Measurements from ENCODE around the gene LRRN4.

The LRRN4 gene

GRCh38 chr20:6053064-6053775 is 640 bp downstream of the LRRN4 start:
- TF ChIP-seq CTCF (IDR thresholded peaks at IDR 0.05; ENCODE audit: low read depth, low read length): no peak
- TF ChIP-seq EZH2phosphoT487 (IDR thresholded peaks at IDR 0.05; ENCODE audit: low read depth): no peak
- Histone ChIP-seq H3K9ac (ENCODE audit: low read length) (no peak overlapping the region), H3K27me3 (ENCODE audit: low read depth, low read length) (0 out of 2 replicates have a peak, but pooled peaks cover 2% of the 10 kb centered on the region), H3K4me3 (ENCODE audit: low read length) (no peak overlapping the region), H3K36me3 (replicated peaks; ENCODE audit: low read depth, low read length) (no peaks in the 10 kb centered on the region), H3K4me2 (ENCODE audit: low read length) (no peak overlapping the region), H4K20me1 (ENCODE audit: insufficient read depth, low read length) (no peaks in the 10 kb centered on the region), H3K4me1 (ENCODE audit: low read length) (no peaks in the 10 kb centered on the region), H3K9me3 (ENCODE audit: insufficient read depth, low read length) (no peaks in the 10 kb centered on the region), H2AFZ (ENCODE audit: low read depth, low read length) (no peak overlapping the region), H3K27ac (ENCODE audit: low read length) (no peak overlapping the region), H3K79me2 (ENCODE audit: low read length) (no peaks in the 10 kb centered on the region)

- H3K4me3 ChIP-seq (ENCODE audit: low read length): no peak overlapping the region
- no peaks in the 10 kb centered on the region for H3K4me1 ChIP-seq (ENCODE audit: low read length)
- H3K27ac ChIP-seq (ENCODE audit: low read length): no peak overlapping the region
- no peak overlapping the region for H3K4me2 ChIP-seq (ENCODE audit: low read length)
- no peaks in the 10 kb centered on the region for H3K79me2 ChIP-seq (ENCODE audit: low read length)
- TF ChIP-seq CTCF (IDR thresholded peaks at IDR 0.05; ENCODE audit: low read depth, low read length) (no peak), EZH2phosphoT487 (IDR thresholded peaks at IDR 0.05; ENCODE audit: low read depth) (no peak)
- H4K20me1 ChIP-seq (ENCODE audit: insufficient read depth, low read length): no peaks in the 10 kb centered on the region
- H2AFZ ChIP-seq (ENCODE audit: low read depth, low read length): no peak overlapping the region
- H3K36me3 ChIP-seq (replicated peaks; ENCODE audit: low read depth, low read length): no peaks in the 10 kb centered on the region
- H3K9me3 ChIP-seq (ENCODE audit: insufficient read depth, low read length): no peaks in the 10 kb centered on the region
- 0 out of 2 replicates have a peak, but pooled peaks cover 2% of the 10 kb centered on the region for H3K27me3 ChIP-seq (ENCODE audit: low read depth, low read length)
- no peak overlapping the region for H3K9ac ChIP-seq (ENCODE audit: low read length)
Observed at GRCh38 chr20:6051505-6051904, 2.4 kb downstream of the LRRN4 start.

GRCh38 chr20:6048391-6048790 is 5.5 kb downstream of the LRRN4 start:
- Histone ChIP-seq H3K4me1 (ENCODE audit: low read length) (no peaks in the 10 kb centered on the region), H3K4me2 (ENCODE audit: low read length) (no peak overlapping the region), H3K27ac (ENCODE audit: low read length) (no peak overlapping the region), H3K79me2 (ENCODE audit: low read length) (no peaks in the 10 kb centered on the region), H3K9ac (ENCODE audit: low read length) (no peak overlapping the region), H3K27me3 (ENCODE audit: low read depth, low read length) (0 out of 2 replicates have a peak, but pooled peaks cover 2% of the 10 kb centered on the region), H4K20me1 (ENCODE audit: insufficient read depth, low read length) (no peaks in the 10 kb centered on the region), H3K36me3 (replicated peaks; ENCODE audit: low read depth, low read length) (no peaks in the 10 kb centered on the region), H3K4me3 (ENCODE audit: low read length) (no peak overlapping the region), H3K9me3 (ENCODE audit: insufficient read depth, low read length) (no peaks in the 10 kb centered on the region), H2AFZ (ENCODE audit: low read depth, low read length) (no peak overlapping the region)
- no peak for TF ChIP-seq EZH2phosphoT487 (IDR thresholded peaks at IDR 0.05; ENCODE audit: low read depth)

- H3K27ac ChIP-seq (ENCODE audit: low read length): no peak overlapping the region
- peaks cover 9% of the 10 kb centered on the region for H3K36me3 ChIP-seq (replicated peaks; ENCODE audit: low read depth, low read length)
- H4K20me1 ChIP-seq (ENCODE audit: insufficient read depth, low read length): no peaks in the 10 kb centered on the region
- no peak overlapping the region for H3K4me2 ChIP-seq (ENCODE audit: low read length)
- TF ChIP-seq CTCF (IDR thresholded peaks at IDR 0.05; ENCODE audit: low read depth, low read length): no peak
- TF ChIP-seq EZH2phosphoT487 (IDR thresholded peaks at IDR 0.05; ENCODE audit: low read depth): no peak
- no peaks in the 10 kb centered on the region for H3K79me2 ChIP-seq (ENCODE audit: low read length)
- no peak overlapping the region for H3K4me3 ChIP-seq (ENCODE audit: low read length)
- H3K9ac ChIP-seq (ENCODE audit: low read length): no peak overlapping the region
- H3K4me1 ChIP-seq (ENCODE audit: low read length): no peaks in the 10 kb centered on the region
- H2AFZ ChIP-seq (ENCODE audit: low read depth, low read length): no peak overlapping the region
- H3K9me3 ChIP-seq (ENCODE audit: insufficient read depth, low read length): no peaks in the 10 kb centered on the region
- H3K27me3 ChIP-seq (ENCODE audit: low read depth, low read length): 0 out of 2 replicates have a peak, but pooled peaks cover 2% of the 10 kb centered on the region
Observed at GRCh38 chr20:6046432-6046831, 7.4 kb downstream of the LRRN4 start.
